A549 (cell line): ENCODE results near the gene TPP2. TPM values are rescaled to one million over a fixed set of nuclear protein-coding genes. Genes with fewer than 3 reads are reported as not detected.

Experiments
- ATAC-seq, 2 experiments: fragments of 200-7000 bp in 1 of 2; fragments of >200 bp in 1 of 2; cut with Nextera tagmentation in 1 of 2; cut with Tn5 transposase in 1 of 2; 3 replicates each; pipeline versions ENCODE4 v1.8.0 to v1.9.1; 2018 to 2020; ENCODE audit warnings: mild to moderate bottlenecking in 1 of 2, moderate library complexity in 1 of 2
- CTCF ChIA-PET: fragments of 300-600 bp; sonication (Branson Sonifier 250); formaldehyde crosslinking; extraction: SDS; loops from one replicate; lab custom pipeline; 2021; ENCODE audit warnings: antibody characterized with exemption, inconsistent platforms; lab: Yijun Ruan, JAX
- POLR2A ChIA-PET: fragments of 350-600 bp; formaldehyde crosslinking; extraction: SDS; loops from one replicate; lab custom pipeline; 2021; ENCODE audit warnings: antibody characterized with exemption, inconsistent platforms; lab: Yijun Ruan, JAX
- DNase-seq, 2 experiments: peaks; one replicate each; pipeline versions ENCODE4 v3.0.0 to v3.0.0-alpha.2; 2011 to 2016; ENCODE audit warnings: low read depth in 1 of 2, low spot score in 1 of 2
- FAIRE-seq: peaks from 2 replicates; lab custom pipeline; 2011; peaks lifted over from hg19 to GRCh38; lab: Jason Lieb, UNC
- H3K27ac ChIP-seq, 2 experiments: fragments of >200 bp; sonication (Bioruptor Twin); formaldehyde crosslinking; 3 replicates each; pipeline ENCODE4 v1.5.1; 2016 to 2017
- H3K4me1 ChIP-seq: fragments of >200 bp; sonication (Bioruptor Twin); formaldehyde crosslinking; 3 replicates; pipeline ENCODE4 v1.6.1; 2016
- H3K4me2 ChIP-seq: fragments of >200 bp; sonication (Bioruptor Twin); formaldehyde crosslinking; 3 replicates; pipeline ENCODE4 v1.6.1; 2016
- H3K4me3 ChIP-seq: fragments of >200 bp; sonication (Bioruptor Twin); formaldehyde crosslinking; 3 replicates; pipeline ENCODE4 v1.5.1; 2016
- H3K9me3 ChIP-seq: fragments of >200 bp; sonication (Bioruptor Twin); formaldehyde crosslinking; 3 replicates; pipeline ENCODE4 v1.6.1; 2016
- CBX2 ChIP-seq: fragments of 200-600 bp; sonication (generic); IDR thresholded peaks from 2 replicates; pipeline ENCODE4 v1.6.1; 2016; ENCODE audit warnings: low read depth, mild to moderate bottlenecking, borderline replicate concordance
- CBX8 ChIP-seq: fragments of 200-600 bp; sonication (generic); IDR thresholded peaks from 2 replicates; pipeline ENCODE4 v1.6.1; 2016
- CEBPB ChIP-seq, 2 experiments: fragments of >200 bp in 1 of 2; sonication (Bioruptor Twin) in 1 of 2; formaldehyde crosslinking in 1 of 2; IDR thresholded peaks; 2 replicates each; pipeline ENCODE4 v1.6.1; 2012 to 2016
- CHD4 ChIP-seq: fragments of 200-600 bp; sonication (generic); IDR thresholded peaks from 2 replicates; pipeline ENCODE4 v1.6.1; 2016; ENCODE audit warnings: antibody characterized with exemption, mild to moderate bottlenecking, borderline replicate concordance
- EHF ChIP-seq: fragments of 250-450 bp; sonication (Bioruptor Pico); IDR thresholded peaks from 2 replicates; pipeline ENCODE4 v1.5.0; 2020; ENCODE audit warnings: mild to moderate bottlenecking
- ESRRA ChIP-seq: fragments of 150-350 bp; IDR thresholded peaks from 2 replicates; pipeline ENCODE4 v1.6.1; 2014; ENCODE audit warnings: mild to moderate bottlenecking, low read length, borderline replicate concordance
- FOXS1 ChIP-seq: fragments of 250-450 bp; sonication (Bioruptor Pico); IDR thresholded peaks from 2 replicates; pipeline ENCODE4 v1.5.0; 2020; ENCODE audit warnings: mild to moderate bottlenecking, moderate library complexity
- HES2 ChIP-seq: fragments of >200 bp; sonication (Bioruptor Twin); formaldehyde crosslinking; IDR thresholded peaks from 2 replicates; pipeline ENCODE4 v1.6.1; 2016
- HEYL ChIP-seq: fragments of 250-450 bp; sonication (Bioruptor Pico); IDR thresholded peaks from 2 replicates; pipeline ENCODE4 v1.8.0; 2021; ENCODE audit warnings: mild to moderate bottlenecking, moderate library complexity
- JUNB ChIP-seq: fragments of >200 bp; sonication (Bioruptor Twin); formaldehyde crosslinking; IDR thresholded peaks from 2 replicates; pipeline ENCODE4 v1.6.1; 2016
- KDM1A ChIP-seq: fragments of 200-600 bp; sonication (generic); IDR thresholded peaks from 2 replicates; pipeline ENCODE4 v1.6.1; 2016; ENCODE audit warnings: low read depth, mild to moderate bottlenecking
- KDM5A ChIP-seq: fragments of 200-600 bp; sonication (generic); IDR thresholded peaks from 2 replicates; pipeline ENCODE4 v1.6.1; 2016; ENCODE audit warnings: antibody characterized with exemption, mild to moderate bottlenecking
- MAZ ChIP-seq: fragments of 150-350 bp; IDR thresholded peaks from 2 replicates; pipeline ENCODE4 v1.6.1; 2014; ENCODE audit warnings: antibody characterized with exemption, low read depth, low read length, borderline replicate concordance
- NFE2L2 ChIP-seq: fragments of 150-350 bp; conservative IDR thresholded peaks from 2 replicates; pipeline ENCODE4 v1.6.1; 2014; ENCODE audit warnings: low read length
- NPAS2 ChIP-seq: fragments of 250-450 bp; sonication (Bioruptor Pico); IDR thresholded peaks from 2 replicates; pipeline ENCODE4 v1.8.0; 2022; ENCODE audit warnings: mild to moderate bottlenecking, moderate library complexity, borderline replicate concordance
- RAD21 ChIP-seq, 2 experiments: fragments of >200 bp in 1 of 2; sonication (Bioruptor Twin) in 1 of 2; formaldehyde crosslinking in 1 of 2; IDR thresholded peaks in 1 of 2; conservative IDR thresholded peaks in 1 of 2; 2 replicates in 1 of 2; 3 replicates in 1 of 2; pipeline ENCODE4 v1.6.1; 2012 to 2018; ENCODE audit warnings: inconsistent platforms in 1 of 2
- RCOR1 ChIP-seq: fragments of 150-350 bp; IDR thresholded peaks from 2 replicates; pipeline ENCODE4 v1.6.1; 2014; ENCODE audit warnings: antibody characterized with exemption, low read length, low read depth
- RFX5 ChIP-seq: fragments of 450-650 bp; IDR thresholded peaks from 2 replicates; pipeline ENCODE4 v1.7.1; 2014; ENCODE audit warnings: antibody characterized with exemption, mild to moderate bottlenecking, moderate library complexity
- ZC3H11A ChIP-seq: fragments of 450-650 bp; IDR thresholded peaks from 2 replicates; pipeline ENCODE4 v1.6.1; 2014; ENCODE audit warnings: antibody characterized with exemption, mild to moderate bottlenecking
- ZFP36 ChIP-seq: fragments of 450-650 bp; IDR thresholded peaks from 2 replicates; pipeline ENCODE4 v1.6.1; 2014; ENCODE audit warnings: borderline replicate concordance; ENCODE audit not compliant: partially characterized antibody
- ZNF302 ChIP-seq: fragments of 250-450 bp; sonication (Bioruptor Pico); IDR thresholded peaks from 2 replicates; pipeline ENCODE4 v1.9.0; 2021; ENCODE audit warnings: inconsistent platforms, mild to moderate bottlenecking, moderate library complexity
- WGBS: methylation state at CpG from one replicate; pipeline ENCODE4 v1.1.6; 2017; ENCODE audit errors: missing lambda C conversion rate; 5-methylcytosine and 5-hydroxymethylcytosine counted together
- polyA plus RNA-seq, 4 experiments: library from polyadenylated mRNA; depleted of rRNA in 3 of 4; stranded (reverse); fragments of >200 nt; fragmentation: RNase III in 1 of 4; extraction: RNeasy Plus Mini Kit Qiagen cat#74134 plus additional on column Dnase treatment in 1 of 4; gene quantifications; 2 replicates in 3 of 4; 3 replicates in 1 of 4; pipeline ENCODE4 v1.2.3, GENCODE V29; 2011 to 2017
- TF ChIP-seq, protein P1 (sequence below): fragments of 250-450 bp; sonication (Bioruptor Pico); IDR thresholded peaks from 2 replicates; pipeline ENCODE4 v1.5.0; 2021; ENCODE audit warnings: mild to moderate bottlenecking, moderate library complexity, borderline replicate concordance
- TF ChIP-seq, protein P2 (sequence below): fragments of 250-450 bp; sonication (Bioruptor Pico); IDR thresholded peaks from 2 replicates; pipeline ENCODE4 v1.5.0; 2020; ENCODE audit warnings: low read depth, mild to moderate bottlenecking, moderate library complexity
- TF ChIP-seq, protein P3 (sequence below): fragments of >200 bp; sonication (Bioruptor Twin); formaldehyde crosslinking; IDR thresholded peaks from 3 replicates; pipeline ENCODE4 v1.5.1; 2016

TPP2 gene
- polyA plus RNA-seq, 2 of the 4 experiments (the other 2 are of a cell fraction), result 18.6 to 28.4 TPM

GRCh38 chr13:102657630-102658029 lies 60.8 kb downstream of the TPP2 start (continued):
- TF ChIP-seq ZFP36, result no peak
- TF ChIP-seq CBX8, result no peak
- no peak for TF ChIP-seq HEYL (CRISPR knock-in tag)
- no peak for TF ChIP-seq HES2

- Histone ChIP-seq H3K27ac (no peak overlapping the region), H3K4me3 (no peak overlapping the region), H3K4me1 (no peaks in the 10 kb centered on the region), H3K9me3 (peaks cover 6% of the 10 kb centered on the region; the same call in 2 of the 3 replicates), H3K4me2 (no peak overlapping the region)
- no peak for FAIRE-seq
- POLR2A ChIA-PET, result no interaction called here
- no peak for TF ChIP-seq KDM5A
- no peak for TF ChIP-seq CHD4
- no peak for TF ChIP-seq ESRRA
- TF ChIP-seq, protein P1, sequence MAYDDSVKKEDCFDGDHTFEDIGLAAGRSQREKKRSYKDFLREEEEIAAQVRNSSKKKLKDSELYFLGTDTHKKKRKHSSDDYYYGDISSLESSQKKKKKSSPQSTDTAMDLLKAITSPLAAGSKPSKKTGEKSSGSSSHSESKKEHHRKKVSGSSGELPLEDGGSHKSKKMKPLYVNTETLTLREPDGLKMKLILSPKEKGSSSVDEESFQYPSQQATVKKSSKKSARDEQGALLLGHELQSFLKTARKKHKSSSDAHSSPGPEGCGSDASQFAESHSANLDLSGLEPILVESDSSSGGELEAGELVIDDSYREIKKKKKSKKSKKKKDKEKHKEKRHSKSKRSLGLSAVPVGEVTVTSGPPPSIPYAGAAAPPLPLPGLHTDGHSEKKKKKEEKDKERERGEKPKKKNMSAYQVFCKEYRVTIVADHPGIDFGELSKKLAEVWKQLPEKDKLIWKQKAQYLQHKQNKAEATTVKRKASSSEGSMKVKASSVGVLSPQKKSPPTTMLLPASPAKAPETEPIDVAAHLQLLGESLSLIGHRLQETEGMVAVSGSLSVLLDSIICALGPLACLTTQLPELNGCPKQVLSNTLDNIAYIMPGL (CRISPR knock-in tag), result no peak
- TF ChIP-seq MAZ, result no peak
- TF ChIP-seq NPAS2 (CRISPR knock-in tag), result no peak
- TF ChIP-seq, protein P2, sequence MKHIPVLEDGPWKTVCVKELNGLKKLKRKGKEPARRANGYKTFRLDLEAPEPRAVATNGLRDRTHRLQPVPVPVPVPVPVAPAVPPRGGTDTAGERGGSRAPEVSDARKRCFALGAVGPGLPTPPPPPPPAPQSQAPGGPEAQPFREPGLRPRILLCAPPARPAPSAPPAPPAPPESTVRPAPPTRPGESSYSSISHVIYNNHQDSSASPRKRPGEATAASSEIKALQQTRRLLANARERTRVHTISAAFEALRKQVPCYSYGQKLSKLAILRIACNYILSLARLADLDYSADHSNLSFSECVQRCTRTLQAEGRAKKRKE (CRISPR knock-in tag), result no peak
- no peak for TF ChIP-seq RAD21 (conservative IDR thresholded peaks at IDR 0.05 in 1 of 2, IDR thresholded peaks at IDR 0.05 in 1 of 2)
- no peak for TF ChIP-seq KDM1A
- no peak for TF ChIP-seq FOXS1
- no peak for DNase-seq
- WGBS, result 80% methylated on average over 1 of the region's 3 CpGs
- no peak for ATAC-seq
- CTCF ChIA-PET, result interaction anchor here (1.2 to 1.4 kb wide), 2 partner anchors 53 to 113 kb away, joined by 3 read pairs; no protein-coding TSS in a partner anchor
Measured at GRCh38 chr13:102658660-102659059, 61.9 kb downstream of the TPP2 start.

DNA sequence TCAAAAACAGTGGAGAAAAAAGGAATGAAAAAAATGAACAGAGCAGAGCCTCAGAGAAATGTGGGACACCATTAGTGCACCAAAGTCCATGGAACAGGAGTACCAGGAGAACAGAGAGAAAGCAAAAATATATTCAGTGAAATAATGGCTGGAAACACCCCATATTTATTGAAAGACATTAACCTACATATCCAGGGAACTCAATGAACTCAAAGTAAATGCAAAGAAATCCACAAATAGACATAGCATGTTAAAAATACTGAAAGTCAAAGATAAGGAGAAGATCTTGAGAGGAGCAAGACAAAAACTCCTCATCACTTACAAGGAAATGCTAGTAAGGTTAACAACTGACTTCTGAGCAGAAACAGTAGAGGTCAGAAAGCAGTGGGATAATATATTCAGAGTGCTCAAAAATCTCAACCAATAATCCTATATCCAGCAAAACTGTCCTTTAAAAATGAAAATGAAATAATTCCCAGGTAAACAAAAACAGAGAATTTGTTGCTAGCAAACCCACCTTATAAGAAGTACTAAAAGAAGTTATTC lies 62.5 kb downstream of the TPP2 start:
- FAIRE-seq (no peak), DNase-seq (no peak), ATAC-seq (no peak)
- POLR2A ChIA-PET, result no interaction called here
- TF ChIP-seq NFE2L2 (no peak), RFX5 (no peak), EHF (no peak), ZNF302 (CRISPR knock-in tag) (no peak)
- H3K4me3 ChIP-seq, result no peak overlapping the region
- CTCF ChIA-PET, result interaction anchor here (1.2 kb wide), 1 partner anchor 113 kb away, joined by 3 read pairs; no protein-coding TSS in a partner anchor
- H3K4me1 ChIP-seq, result no peaks in the 10 kb centered on the region
- H3K27ac ChIP-seq, result no peak overlapping the region
- H3K4me2 ChIP-seq, result no peak overlapping the region
- peaks cover 6% of the 10 kb centered on the region; the same call in 2 of the 3 replicates for H3K9me3 ChIP-seq

DNA sequence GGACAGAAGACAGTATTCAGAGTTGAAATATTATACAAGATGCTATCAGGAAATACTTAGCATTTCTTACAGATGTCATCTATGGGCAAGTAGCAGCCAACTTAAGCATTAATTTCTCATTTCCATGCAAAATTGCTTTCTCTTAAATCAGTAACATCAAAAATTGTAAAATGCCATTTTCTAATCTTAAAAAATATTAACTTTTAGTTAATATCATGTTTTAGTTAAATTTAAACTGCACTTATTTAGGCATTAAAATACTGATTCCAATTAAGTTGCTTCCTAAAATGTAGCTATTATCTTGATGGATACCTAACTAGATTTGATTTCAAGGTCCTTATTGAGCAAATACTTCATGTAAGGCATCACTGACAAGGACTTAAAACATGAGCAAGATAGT lies 70.2 kb downstream of the TPP2 start:
- Histone ChIP-seq H3K9me3 (no peaks in the 10 kb centered on the region), H3K4me3 (no peak overlapping the region), H3K4me2 (no peak overlapping the region), H3K4me1 (no peaks in the 10 kb centered on the region), H3K27ac (no peak overlapping the region)
- ATAC-seq, result no peak
- CTCF ChIA-PET, result no interaction called here
- no peak for FAIRE-seq
- no peak for TF ChIP-seq RFX5
- TF ChIP-seq ZNF302 (CRISPR knock-in tag), result no peak
- no peak for TF ChIP-seq HES2
- TF ChIP-seq ZC3H11A, result no peak
- TF ChIP-seq, protein P3, sequence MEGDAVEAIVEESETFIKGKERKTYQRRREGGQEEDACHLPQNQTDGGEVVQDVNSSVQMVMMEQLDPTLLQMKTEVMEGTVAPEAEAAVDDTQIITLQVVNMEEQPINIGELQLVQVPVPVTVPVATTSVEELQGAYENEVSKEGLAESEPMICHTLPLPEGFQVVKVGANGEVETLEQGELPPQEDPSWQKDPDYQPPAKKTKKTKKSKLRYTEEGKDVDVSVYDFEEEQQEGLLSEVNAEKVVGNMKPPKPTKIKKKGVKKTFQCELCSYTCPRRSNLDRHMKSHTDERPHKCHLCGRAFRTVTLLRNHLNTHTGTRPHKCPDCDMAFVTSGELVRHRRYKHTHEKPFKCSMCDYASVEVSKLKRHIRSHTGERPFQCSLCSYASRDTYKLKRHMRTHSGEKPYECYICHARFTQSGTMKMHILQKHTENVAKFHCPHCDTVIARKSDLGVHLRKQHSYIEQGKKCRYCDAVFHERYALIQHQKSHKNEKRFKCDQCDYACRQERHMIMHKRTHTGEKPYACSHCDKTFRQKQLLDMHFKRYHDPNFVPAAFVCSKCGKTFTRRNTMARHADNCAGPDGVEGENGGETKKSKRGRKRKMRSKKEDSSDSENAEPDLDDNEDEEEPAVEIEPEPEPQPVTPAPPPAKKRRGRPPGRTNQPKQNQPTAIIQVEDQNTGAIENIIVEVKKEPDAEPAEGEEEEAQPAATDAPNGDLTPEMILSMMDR, result no peak
- no peak for TF ChIP-seq JUNB
- TF ChIP-seq CBX2, result no peak
- no peak for TF ChIP-seq RCOR1
- no peak for TF ChIP-seq CEBPB (IDR thresholded peaks at IDR 0.05)
- TF ChIP-seq NPAS2 (CRISPR knock-in tag), result no peak
- POLR2A ChIA-PET, result interaction anchor here (1.2 kb wide), 1 partner anchor 24 kb away, joined by 12 read pairs; no protein-coding TSS in a partner anchor
- DNase-seq, result no peak
